Stimulated activated CD8-positive, alpha-beta memory T cell treated with anti-CD3 and anti-CD28 coated beads, Interleukin-4, amount 100 ng/mL, for 1 hour (primary cell): Measurements from ENCODE around the gene GDF2.
A peak's percentile ranks its signal among the peaks of the same experiment; 100 is the strongest.

Source experiments
- DNase-seq, 2 donors: peaks; one replicate each; pipeline ENCODE4 v3.0.0-alpha.2; 2020; ENCODE audit warnings: low read depth in 2 of 2, low spot score in 1 of 2

The GDF2 gene

DNA sequence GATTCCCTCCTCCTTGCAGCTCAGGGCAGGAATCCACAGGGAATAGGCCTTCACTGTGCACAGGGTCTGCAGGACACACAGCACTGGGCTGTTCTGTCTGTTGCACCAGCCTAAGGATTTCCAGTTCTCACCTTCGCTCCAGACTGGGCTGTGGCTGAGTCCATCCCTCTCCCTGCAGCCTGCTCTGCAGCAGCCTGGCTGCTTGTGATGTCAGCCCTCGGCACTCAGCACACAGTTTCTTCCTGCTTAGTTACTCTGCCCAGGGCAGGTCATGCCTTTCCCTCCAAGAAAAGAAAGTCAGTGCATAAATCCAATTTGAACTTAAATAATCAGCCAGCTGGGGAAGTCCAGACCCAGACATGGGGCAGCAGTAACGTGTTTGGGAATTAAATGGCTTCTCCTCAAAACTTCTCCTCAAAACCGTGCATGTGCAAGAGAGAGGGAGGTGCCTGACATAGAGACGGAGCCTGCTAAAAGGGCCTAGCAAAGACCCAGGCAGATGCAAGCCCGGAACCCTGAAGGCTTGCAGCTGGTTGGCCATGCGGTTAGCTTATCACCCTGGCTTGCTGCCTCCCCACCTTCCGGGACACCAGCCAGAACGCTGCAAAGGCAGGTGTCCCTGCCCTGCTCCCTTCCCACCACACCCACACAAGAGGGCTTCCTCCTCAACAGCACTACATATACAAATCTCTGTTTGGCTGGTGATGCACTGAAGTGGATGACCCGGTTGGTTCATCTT lies 10.9 kb upstream of the GDF2 start:
- no peak for DNase-seq

DNA sequence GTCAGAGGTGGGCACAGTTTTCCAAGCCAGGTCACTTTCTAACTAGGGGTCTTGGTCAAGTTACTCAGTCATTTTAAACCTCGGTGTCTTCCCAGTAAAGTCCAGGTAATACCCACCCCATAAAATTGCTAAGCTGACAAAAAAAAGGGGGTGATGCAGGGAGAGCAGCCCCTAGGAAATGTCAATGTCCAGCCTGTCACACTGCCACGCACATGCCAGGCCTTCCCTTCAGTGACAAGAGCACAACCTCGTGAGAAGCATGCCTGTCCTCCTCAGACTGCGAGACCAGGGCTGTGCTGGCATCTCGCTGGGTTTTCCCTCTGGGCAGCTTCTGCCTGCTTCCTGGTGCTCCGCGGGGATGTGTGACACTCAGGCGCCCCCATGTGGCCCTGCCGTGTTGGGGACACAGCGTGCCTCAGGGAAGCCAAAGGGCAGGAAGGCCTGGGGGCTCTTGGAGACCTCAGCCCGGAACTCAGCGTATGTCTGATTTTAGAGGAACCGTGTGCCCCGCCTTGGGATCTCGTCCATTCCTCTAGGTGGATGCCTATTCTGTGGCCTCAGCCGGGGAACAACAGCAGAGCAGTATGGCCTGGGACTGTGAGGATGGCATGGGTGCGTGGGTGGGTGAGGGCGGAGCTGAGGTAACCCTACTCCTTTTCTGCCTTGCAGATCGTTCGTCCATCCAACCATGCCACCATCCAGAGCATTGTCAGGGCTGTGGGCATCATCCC lies 10.2 kb upstream of the GDF2 start:
- DNase-seq: peak; percentile 54 to 68

DNA sequence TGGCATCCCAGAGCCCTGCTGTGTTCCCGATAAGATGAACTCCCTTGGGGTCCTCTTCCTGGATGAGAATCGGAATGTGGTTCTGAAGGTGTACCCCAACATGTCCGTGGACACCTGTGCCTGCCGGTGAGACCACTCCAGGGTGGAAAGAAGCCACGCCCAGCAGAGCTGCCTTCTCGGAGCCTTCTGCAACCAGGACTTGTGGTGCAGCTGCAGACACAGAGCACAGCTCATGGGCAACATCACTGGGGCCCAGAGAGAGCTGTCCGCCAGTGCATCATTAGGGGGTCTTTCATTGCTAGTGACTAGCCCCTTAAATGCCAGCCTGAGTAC lies 9.6 kb upstream of the GDF2 start:
- DNase-seq: no peak

DNA sequence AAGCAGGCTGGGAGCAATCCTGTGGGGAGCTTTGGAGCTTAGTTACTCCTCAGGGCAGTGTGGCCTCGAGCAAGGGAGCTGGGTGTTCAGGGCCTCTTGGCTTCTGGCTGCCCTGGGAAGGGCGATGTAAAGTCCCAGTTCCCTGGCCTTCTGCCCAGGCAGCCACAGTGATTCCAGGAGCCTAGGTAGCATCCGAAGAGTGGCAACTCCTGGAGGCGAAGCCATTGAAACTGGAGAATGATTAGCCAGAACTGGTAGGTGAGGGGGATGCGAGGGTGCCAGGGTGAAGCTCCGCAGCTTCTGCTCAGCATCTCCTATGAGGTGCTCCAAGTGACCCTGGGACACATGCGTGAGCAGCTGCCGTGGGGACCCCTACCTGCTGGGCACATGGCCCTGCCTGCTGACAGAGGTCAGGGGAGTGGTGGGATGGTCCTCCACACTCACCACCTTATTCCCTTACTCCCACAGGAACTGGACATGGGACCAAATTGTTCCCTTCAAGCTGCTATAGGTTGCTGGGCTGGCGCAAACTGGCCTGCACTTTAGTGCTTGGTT lies 7.8 kb upstream of the GDF2 start:
- no peak for DNase-seq

DNA sequence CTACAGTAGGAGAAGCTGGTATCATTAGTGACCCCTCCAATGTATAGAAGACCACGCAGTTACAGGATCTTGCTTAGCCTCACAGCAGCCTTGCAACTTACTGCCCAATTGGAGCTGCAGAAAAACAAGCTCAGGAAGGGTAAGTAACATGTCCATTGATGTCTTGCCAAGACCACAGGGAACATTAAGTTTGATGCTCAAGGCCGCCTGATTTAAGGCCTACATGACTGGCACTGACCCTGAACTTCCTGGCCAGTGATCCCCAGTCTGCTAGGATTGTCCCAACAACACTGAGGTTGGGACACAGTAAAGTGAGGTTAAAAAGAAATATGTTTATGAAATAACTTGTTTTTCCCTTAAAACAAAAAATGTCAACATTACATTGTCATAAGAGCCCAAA lies 6.8 kb upstream of the GDF2 start:
- no peak for DNase-seq

DNA sequence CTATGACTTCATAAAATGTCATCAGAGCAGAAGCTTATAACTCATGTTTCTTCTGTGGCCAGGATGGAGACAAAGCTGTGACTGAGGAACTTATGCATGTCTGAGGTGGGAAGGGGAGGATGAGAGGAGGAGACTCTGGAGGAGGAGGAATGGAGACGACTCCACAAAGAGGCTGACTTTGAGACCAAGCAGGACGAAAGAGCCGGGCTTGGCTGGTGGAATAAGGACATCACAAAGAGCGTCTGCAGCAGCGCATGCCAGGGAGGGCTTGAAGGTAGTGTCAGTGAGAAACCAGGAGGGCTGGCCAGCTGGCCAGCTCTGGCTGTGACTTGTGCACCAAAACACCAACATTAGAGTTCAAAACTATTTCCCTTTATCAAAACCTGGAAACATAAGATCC lies 6.1 kb upstream of the GDF2 start:
- no peak for DNase-seq

DNA sequence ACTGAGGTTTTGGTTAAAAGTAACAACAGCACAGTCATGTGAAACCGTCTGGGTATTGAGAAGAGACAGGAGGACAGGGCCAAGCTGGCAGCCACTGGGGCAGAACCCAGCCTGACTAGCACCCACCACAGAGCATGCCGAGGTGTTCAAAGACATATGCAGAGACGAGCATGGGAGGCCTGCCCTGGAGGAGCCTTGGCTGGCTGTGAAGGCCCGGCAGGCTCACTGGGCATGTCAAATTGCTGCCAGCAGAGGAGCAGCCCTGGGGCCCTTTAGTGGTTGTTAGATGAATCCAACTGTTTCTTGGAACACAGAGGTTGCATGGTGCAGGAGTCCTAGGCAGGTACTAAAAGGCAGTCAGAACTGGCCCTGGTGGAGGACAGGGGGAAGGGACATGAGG lies 5.0 kb upstream of the GDF2 start:
- no peak for DNase-seq

DNA sequence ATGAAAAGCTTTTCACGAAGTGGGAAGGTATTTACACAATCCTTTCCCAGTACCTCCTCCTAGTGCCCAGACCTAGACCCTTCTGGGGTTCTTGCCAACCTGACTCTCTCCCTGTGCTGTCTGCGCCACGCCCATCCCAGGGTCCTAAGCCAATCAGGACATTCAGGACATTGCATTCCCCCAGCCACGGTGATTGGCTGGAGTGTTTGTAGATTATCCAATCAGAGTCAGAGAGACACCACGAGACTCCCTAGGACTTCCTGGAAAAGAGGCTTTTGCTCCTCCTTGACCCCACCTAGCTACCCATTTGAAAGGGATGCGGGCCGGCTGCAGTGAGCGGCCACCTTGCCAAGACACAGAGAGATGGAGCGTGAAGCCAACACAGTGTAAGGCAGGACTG lies 3.5 kb upstream of the GDF2 start:
- no peak for DNase-seq

DNA sequence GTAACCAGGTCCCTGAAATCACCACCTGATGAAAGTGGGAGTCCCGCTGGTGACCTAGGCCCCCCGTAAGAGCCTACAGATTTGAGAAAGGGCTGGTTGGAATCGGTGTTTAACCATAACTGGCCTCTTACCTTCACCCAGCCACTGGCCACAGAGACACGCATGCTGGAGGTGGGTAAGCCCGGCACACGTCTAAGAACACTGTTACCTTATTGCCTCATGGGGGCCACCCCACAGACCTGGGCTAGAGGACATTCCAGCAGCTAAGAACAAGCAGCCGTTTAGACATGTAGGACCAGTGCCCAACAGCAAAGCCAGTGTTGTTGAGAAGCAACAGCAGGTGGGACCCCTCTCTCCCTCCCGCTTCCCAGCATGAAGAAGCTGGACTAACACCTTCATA lies 2.5 kb upstream of the GDF2 start:
- no peak for DNase-seq

DNA sequence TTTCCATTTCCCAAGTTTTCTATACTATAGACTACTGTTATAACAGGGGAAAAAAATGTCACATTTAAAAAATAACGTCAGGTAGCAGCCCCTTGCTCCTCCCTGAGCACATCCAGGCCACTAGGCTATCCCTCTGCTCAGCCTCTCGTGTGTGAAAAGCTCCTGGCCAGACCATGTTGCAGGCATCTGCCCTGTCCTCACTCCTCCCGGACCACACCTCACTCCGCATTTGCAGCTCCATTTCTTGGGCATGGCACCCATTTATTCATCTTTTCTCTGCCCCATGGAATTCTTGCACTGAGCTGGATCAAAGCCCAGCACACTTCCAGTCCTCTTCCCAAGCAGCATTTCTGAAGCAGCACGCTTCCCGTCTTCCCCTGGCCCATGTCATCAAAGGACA lies 1.4 kb upstream of the GDF2 start:
- no peak for DNase-seq

DNA sequence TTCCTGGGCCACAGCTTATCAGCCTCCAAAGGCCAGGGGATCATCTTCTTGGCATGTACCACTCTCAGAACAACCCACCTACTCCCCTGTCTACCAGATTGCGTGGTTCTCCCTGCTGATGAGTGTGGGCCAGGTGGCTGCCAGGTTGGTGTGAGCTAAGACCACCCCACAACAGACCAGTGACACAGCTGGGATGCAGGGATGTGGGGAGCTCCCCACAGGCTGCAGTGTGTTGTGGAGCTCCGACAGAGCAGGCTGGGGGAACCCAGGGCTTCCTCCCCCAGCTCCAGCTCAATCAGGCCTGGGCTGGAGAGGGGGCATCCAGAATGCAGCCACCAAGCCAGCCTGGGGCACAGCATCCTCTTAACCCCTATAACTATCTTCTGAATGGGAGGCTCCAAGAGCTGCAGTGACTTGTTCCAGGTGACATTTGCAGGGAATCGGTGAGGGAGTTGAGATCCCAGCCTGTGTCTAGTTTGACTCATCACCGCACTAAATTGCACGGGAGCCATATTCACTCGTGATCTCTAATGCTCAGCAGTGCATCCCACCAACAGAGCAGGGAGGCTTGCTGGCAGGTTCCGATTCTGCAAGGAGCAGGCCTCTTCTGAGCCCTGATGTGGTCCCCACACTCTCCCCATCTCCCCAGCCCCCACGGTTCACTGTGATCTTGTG lies 596 bp upstream of the GDF2 start:
- DNase-seq: no peak

DNA sequence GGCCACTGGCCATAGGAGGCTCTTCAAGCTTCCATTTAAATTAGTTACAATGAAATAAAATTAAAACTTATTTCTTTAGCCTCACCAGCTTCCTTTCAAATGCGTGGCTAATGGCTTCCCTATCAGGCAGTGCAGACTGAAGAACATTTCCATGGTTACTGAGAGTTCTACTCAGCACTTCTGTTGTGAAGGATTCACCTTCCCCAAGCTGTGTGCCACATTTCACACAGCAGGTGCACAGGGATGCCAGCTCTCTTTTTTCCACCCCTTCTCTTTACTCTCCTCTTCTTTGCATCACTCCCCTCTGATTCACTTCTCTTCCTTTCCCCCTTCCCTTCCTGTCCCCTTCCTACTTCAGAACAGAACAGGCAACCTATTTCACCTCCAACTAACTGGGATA lies 833 bp downstream of the GDF2 start:
- DNase-seq: no peak

DNA sequence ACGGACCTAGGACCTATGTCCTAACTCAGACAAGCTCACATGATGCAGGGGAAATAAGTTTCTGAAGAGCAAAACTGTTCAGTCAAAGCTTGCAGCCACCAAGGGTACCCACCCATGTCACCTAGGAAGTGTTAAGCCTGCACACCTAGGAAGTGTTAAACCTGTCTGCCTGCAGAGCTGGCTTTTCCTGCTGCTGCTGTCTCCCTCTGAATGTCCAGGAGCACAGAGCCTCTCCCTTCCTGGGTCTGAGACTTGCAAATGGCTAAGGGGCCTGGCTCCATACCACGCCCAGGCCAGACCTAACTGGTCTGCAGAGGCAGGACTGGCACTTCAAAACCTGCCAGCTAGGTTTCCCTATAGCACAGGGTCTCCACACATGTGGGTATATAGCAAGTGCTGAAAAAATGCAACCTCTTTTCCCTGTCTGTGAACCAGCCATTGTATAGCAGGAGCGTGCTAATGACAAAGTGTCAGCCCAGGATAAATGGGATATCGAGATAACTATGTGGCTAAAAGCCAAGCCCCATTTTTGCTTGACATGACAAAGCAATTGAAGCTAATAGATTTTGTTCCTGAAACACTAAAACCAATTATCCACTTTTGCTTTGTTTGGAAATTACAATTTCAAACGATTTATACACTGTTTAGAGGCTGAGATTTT lies 1.5 kb downstream of the GDF2 start:
- no peak for DNase-seq

DNA sequence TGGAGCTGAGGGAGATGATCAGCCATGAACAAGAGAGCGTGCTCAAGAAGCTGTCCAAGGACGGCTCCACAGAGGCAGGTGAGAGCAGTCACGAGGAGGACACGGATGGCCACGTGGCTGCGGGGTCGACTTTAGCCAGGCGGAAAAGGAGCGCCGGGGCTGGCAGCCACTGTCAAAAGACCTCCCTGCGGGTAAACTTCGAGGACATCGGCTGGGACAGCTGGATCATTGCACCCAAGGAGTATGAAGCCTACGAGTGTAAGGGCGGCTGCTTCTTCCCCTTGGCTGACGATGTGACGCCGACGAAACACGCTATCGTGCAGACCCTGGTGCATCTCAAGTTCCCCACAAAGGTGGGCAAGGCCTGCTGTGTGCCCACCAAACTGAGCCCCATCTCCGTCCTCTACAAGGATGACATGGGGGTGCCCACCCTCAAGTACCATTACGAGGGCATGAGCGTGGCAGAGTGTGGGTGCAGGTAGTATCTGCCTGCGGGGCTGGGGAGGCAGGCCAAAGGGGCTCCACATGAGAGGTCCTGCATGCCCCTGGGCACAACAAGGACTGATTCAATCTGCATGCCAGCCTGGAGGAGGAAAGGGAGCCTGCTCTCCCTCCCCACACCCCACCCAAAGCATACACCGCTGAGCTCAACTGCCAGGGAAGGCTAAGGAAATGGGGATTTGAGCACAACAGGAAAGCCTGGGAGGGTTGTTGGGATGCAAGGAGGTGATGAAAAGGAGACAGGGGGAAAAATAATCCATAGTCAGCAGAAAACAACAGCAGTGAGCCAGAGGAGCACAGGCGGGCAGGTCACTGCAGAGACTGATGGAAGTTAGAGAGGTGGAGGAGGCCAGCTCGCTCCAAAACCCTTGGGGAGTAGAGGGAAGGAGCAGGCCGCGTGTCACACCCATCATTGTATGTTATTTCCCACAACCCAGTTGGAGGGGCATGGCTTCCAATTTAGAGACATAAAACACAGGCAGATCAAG lies 3.3 kb downstream of the GDF2 start:
- DNase-seq: no peak

DNA sequence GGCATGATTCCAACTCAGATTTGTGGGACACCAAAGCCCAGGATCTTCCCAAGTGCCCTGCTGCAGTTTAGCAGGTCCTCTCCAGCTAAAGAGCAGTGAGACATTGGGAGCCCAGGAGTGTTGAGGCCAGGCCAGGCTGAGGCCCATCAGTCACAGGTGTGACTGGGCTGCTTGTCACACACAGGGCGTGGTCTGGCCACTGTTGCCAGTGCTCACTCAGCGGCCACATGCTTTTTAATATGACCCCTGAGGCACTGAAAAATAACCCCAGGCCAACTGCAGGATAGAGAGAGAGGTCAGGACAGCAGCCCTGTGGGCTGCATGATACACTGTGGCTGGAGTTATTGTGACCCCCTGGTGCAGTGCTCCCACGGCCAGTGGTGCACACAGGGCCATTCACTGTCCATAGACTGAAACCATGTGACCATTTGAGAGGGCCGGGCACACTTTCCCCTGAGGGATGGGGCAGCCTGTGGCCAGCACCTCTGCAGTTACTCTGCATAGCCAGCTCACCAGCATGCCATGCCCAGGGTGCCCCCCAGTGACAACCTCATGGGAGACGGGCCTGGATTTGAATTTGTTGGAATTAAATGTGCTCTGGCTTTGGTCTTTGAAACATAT lies 4.2 kb downstream of the GDF2 start:
- no peak for DNase-seq

DNA sequence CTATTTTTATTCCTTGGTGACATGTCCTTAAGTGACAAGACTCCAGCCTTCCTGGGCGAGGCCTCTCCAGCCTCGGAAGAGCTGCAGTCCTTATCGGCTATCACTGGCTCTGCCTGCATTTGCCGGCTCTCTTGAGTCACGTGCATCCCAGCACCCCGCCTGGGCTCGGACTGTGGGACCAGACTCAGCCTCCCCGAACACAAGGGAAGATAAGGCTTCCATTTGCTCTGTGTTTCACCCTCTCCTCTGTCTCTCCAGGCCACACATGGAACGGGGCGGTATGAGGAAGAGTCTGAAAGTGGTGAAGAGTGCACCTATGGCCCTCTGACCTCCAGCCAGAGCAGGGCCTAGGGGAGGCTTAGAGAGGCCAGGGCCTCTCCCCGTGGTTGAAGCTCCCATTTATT lies 4.7 kb downstream of the GDF2 start:
- no peak for DNase-seq

DNA sequence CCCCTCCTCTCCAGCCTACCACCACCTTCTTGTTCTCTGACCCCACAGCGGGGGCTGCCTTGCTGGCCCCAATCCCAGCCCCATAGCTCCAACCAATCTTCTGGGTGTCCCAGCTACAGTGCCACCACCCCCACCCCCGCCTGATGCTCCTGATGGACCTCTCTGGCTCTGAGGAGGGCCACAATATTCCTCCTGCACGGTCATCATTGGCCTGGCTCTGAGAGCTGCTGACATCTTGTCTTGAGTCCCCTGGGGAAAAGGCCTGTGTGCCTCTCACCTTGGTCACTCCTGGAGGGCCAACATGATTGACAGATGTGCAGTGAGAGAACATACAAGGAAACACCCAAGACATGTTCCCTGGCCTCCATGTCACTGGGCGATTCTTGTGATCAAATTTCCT lies 7.6 kb downstream of the GDF2 start:
- DNase-seq: no peak

DNA sequence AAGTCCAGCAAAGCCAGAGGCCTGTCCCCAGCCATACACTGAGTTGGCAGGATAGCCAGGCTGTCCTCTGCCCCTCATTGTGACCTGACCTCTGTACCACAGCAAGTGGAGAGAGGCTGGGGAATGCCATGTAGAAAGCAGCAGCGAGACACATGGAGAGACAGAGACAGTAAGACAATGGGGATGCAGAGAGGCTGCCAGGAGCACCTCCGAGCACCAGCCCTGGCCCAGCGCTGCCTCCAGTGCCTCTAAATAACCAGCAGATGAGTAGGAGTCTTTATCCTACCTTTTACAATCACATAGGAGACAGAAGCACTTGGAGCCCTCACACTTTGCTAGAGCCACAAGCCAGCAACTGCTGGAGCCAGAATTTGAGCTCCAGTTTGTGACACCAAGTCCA lies 8.1 kb downstream of the GDF2 start:
- no peak for DNase-seq

DNA sequence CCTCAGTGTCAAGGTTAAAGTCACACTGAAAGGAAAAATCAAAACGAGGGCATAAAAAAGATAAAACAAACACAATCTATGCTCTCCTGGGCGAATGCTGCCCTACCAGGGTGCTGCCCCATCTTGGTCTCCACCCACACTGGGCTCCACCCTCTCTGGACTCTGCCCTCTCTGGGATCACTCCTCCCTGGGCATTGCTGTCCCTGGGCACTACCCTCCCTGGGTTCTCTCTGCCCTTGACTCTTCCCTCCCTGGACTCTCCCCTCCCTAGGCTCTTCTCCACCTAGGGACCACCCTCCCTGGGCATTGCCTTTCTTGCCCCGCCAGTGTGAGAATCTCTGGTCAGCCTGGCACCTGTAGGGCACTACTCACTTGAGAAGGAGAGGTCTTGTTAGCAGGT lies 8.6 kb downstream of the GDF2 start:
- no peak for DNase-seq

DNA sequence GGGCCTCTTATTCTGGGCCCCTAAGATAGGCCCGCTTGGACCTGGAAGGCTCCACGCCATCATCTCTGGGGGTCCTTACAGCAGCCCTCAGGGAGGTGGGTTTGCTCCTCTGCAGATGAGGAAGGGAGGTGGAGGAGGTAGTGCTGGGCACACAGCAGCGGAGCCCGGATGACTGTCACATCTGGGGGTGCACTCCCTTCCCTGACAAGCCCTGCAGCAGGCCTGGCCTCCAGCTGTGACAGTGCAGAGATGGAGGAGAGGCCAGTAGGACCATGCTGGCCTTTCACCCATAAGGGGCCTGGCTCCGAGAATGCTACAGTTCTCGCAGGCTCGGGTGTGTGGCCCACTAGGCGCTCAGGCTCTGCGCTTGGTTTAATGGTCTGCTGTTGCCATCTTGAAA lies 9.2 kb downstream of the GDF2 start:
- no peak for DNase-seq
